EH (cell line): Measurements from ENCODE around the gene SPATA2.
A peak's percentile ranks its signal among the peaks of the same experiment; 100 is the strongest.
"Not testable (repeated sequence)": the region's sequence is repeated elsewhere in the genome, so short reads cannot be mapped to it uniquely, and the experiment has no call there.

Source experiments
- DNase-seq: peaks from one replicate; pipeline ENCODE4 v3.0.0-alpha.2; 2015; ENCODE audit warnings: low read depth

Gene SPATA2, protein sequence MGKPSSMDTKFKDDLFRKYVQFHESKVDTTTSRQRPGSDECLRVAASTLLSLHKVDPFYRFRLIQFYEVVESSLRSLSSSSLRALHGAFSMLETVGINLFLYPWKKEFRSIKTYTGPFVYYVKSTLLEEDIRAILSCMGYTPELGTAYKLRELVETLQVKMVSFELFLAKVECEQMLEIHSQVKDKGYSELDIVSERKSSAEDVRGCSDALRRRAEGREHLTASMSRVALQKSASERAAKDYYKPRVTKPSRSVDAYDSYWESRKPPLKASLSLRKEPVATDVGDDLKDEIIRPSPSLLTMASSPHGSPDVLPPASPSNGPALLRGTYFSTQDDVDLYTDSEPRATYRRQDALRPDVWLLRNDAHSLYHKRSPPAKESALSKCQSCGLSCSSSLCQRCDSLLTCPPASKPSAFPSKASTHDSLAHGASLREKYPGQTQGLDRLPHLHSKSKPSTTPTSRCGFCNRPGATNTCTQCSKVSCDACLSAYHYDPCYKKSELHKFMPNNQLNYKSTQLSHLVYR

GRCh38 chr20:49915380-49916145 lies at the start of gene SPATA2:
Gene SPATA2 (minus strand): TSS chr20:49915529. CDS start chr20:49908490, 7,039 bp downstream.
- peak; percentile 97 for DNase-seq

GRCh38 chr20:49961413-49961812 lies 46.1 kb upstream of the SPATA2 start:
- peak; percentile 27 for DNase-seq

GRCh38 chr20:49957089-49957938 lies 42.0 kb upstream of the SPATA2 start:
- peak; percentile 39 for DNase-seq

DNA sequence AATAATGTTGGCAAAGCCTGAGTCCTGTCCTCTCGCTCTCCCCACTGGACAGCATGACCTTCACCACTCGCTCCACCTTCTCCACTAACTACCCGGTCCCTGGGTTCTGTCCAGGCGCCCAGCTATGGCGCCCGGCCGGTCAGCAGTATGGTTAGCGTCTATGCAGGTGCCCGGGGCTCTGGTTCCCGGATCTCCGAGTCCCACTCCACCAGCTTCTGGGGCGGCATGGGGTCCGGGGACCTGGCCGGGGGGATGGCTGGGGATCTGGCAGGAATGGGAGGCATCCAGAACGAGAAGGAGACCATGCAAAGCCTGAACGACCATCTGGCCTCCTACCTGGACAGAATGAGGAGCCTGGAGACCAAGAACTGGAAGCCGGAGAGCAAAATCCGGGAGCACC lies 41.4 kb upstream of the SPATA2 start:
- DNase-seq, result no peak

- not testable (repeated sequence) for DNase-seq
These were observed 40.6 kb upstream of the SPATA2 start for GRCh38 chr20:49955830-49956396.

DNA sequence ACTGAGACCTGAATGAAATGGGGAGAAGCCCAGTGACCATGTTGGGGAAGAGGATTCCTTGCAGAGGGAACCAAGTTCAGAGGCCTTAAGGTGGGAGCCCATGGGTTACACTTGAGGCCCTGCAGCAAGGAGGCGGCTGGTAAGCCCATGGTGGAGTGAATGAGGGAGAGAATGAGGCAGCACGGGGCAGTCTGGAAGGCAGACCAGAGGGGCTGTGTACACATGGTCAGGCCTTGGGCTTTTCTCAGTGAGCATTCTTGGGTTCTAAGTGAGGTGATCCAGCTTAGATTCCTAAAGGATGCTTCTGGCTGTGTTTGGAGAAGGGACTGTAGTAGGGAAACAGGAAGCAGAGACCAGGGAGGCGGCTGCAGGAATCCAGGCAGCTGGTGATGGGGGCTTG lies 39.8 kb upstream of the SPATA2 start:
- no peak for DNase-seq

DNA sequence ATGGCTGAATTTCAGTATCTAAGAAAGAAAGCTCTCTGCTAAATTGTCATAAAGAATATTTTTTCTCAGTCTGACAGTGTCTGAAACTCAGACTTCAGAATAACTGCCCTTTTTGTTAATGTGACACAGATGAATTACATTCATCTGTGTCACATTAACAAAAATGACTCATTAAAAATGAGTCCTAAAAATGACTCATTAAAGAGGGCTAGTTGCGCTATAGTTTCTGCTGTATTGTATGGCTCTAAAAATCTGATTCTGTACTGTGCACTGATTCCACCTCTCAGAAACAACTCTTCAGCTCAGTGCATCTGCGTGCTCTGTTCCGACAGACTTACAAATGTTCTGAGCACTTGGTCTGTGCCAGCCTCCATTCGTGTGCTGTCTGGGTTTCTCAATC lies 35.8 kb upstream of the SPATA2 start:
- peak; percentile 87 for DNase-seq

DNA sequence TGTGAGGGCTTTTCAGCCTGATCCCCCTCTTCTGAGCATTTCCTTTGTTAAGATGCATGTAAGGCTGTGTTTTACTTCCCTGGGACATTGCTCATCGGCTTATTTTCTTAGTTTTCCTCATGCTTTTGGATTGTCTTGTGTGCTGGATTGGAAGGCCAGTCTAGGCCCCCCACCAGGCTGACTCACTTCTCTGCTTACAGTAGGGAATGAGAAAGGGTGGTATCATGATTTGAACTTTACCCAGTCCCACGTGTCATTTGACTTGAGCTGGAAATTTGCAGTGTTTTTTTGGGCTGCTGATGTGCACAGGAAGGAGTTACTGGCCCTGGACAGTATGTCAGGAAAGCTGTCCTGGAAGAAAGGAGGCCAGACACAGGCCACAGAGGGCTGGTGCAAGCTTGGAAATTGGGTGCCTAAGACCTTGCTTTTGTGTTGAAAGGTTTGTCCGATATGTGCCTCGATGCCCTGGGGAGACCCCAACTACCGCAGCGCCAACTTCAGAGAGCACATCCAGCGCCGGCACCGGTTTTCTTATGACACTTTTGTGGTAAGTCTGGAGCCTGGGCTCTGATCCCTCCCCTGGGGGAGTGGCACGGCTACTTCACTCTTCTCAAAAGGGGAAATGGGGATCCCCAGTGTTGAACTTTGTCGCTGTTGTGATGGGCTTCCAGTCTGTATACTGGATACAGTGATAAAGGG lies 33.6 kb upstream of the SPATA2 start:
- peak; percentile 98 for DNase-seq

- peak; percentile 34 for DNase-seq
These were observed 32.8 kb upstream of the SPATA2 start for GRCh38 chr20:49948178-49948577.

DNA sequence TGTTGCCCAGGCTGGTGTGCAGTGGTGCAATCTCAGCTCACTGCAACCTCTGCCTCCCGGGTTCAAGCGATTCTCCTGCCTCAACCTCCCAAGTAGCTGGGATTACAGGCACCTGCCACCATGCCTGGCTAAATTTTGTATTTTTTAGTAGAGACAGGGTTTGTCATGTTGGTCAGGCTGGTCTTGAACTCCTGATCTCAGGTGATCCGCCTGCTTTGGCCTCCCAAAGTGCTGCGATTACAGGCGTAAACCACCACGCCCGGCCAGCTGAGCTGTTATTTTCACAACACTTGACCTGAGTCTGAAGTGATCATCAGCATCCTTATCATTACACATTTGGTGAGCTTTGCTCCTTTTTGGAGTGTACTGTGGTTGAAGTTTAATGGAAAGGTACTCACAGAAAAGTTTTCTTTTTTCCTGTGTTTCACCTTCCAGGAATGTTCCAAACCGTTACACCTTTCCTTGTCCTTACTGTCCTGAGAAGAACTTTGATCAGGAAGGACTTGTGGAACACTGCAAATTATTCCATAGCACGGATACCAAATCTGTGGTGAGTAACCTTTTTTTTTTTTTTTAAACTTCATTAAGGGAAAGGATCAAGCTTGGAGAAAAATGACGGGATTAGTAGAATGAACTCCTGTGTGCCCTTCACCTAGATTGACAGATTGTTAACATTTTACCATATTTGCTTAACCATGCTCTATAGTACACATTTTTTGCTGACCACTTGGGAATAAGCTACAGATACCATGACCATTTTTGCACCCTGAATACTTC lies 30.6 kb upstream of the SPATA2 start:
- no peak for DNase-seq

DNA sequence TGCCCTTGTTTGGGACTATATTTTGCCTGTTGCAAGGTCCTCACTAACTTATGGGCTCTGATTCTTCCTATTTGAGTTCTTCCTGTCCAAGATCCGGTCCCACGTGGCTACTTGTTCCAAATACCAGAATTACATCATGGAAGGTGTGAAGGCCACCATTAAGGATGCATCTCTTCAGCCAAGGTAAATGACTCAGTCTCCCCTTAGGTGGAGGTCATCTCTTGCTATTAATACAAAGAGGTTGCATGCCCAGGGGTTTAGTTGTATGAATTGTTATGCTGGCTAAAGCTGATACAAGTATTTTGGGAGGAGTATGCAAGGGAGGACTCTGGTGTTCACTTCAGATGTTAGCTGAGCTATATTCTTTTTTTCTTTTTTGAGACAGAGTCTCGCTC lies 30.0 kb upstream of the SPATA2 start:
- no peak for DNase-seq

GRCh38 chr20:49942942-49943341 lies 27.6 kb upstream of the SPATA2 start:
- DNase-seq, result no peak

- DNase-seq, result no peak
These were observed 27.0 kb upstream of the SPATA2 start for GRCh38 chr20:49942303-49942702.

GRCh38 chr20:49941456-49941855 lies 26.1 kb upstream of the SPATA2 start:
- no peak for DNase-seq

GRCh38 chr20:49938173-49939163 lies 23.1 kb upstream of the SPATA2 start:
- DNase-seq, result peak; percentile 79

- no peak for DNase-seq
These were observed 21.9 kb upstream of the SPATA2 start for GRCh38 chr20:49937027-49937929.

DNA sequence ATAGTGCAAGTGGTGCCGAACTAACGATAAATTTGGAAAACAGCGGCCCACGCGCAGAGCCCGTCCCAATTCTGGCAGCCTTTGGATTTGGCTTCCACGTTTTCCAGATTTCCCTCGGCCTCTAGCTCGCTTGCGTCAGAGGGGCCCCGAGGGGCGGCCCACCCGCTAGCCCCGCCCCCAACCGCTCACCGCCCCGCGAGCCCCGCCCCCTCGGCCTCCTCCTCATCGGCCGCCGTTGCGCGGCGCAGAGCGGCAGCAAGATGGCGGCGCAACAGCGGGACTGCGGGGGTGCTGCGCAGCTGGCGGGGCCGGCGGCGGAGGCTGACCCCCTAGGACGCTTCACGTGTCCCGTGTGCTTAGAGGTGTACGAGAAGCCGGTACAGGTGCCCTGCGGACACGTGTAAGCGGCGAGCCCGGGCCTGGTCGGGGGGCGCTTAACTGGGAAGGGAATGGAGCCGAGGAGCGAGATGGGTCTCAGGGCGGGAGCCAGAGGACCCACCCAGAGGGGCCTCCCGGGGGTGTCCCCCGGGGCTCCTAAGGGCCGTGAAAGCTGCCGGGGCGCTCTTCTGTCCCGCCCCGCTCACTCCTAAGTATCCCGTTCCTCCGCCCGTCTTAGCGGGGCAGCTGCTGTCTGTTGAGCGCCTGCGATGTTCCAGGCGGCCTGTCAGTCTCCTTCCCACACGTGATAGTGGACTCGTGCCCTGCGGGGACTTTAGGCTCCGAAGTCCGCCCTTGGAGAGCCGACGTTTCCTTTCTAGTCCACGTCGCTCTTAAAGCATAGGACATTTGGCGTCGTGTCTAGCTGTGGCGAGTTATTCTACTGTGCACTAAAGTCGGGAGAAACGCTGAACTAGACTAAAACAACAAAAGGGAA lies 21.1 kb upstream of the SPATA2 start, which contains the start of gene RNF114:
Gene RNF114, plus strand, starts transcription at position 245 of the 874 bp plus-strand sequence. Its CDS starts 16 bp downstream, at position 261.
- peak; percentile 88 for DNase-seq
